K562 (cell line): Measurements from ENCODE around the gene LLGL2.

Source experiments
- CTCF ChIP-seq, 3 experiments: IDR thresholded peaks in 2 of 3; conservative IDR thresholded peaks in 1 of 3; 2 replicates each; pipeline ENCODE4 v1.5.1; 2011 to 2012; ENCODE audit warnings: low read length in 3 of 3, mild to moderate bottlenecking in 3 of 3, control low read depth in 2 of 3, improper control_type of control experiment in 1 of 3, inconsistent platforms in 1 of 3, low read depth in 1 of 3, mixed read lengths in 1 of 3, moderate library complexity in 1 of 3; ENCODE audit not compliant: insufficient read depth in 2 of 3
- HMG20A ChIP-seq: fragments of 450-650 bp; formaldehyde crosslinking; conservative IDR thresholded peaks from 2 replicates; pipeline ENCODE4 v1.4.0; 2020; ENCODE audit warnings: mild to moderate bottlenecking, mixed read lengths
- HNRNPUL1 ChIP-seq: fragments of 200-400 bp; formaldehyde crosslinking; IDR thresholded peaks from 2 replicates; pipeline ENCODE4 v1.6.1; 2017; ENCODE audit warnings: low read length
- MAX ChIP-seq: sonication (generic); formaldehyde crosslinking; IDR thresholded peaks from 2 replicates; pipeline ENCODE4 v1.9.0; 2022; ENCODE audit warnings: mild to moderate bottlenecking, missing genetic modification reagents
- SETDB1 ChIP-seq: IDR thresholded peaks from one replicate; pipeline ENCODE4 v1.6.1; 2012; ENCODE audit warnings: low read length, control low read depth, inconsistent platforms
- SPI1 ChIP-seq: IDR thresholded peaks from 2 replicates; pipeline ENCODE4 v1.6.1; 2011; ENCODE audit warnings: low read depth, low read length, control low read depth, borderline replicate concordance
- ZFP36 ChIP-seq: fragments of 150-350 bp; IDR thresholded peaks from 2 replicates; pipeline ENCODE4 v1.6.1; 2018; ENCODE audit warnings: low read length, low read depth; ENCODE audit not compliant: partially characterized antibody
- ZNF449 ChIP-seq: fragments of 250-450 bp; sonication (Bioruptor Pico); IDR thresholded peaks from 2 replicates; pipeline ENCODE4 v1.8.0; 2022; ENCODE audit warnings: moderate library complexity, mild to moderate bottlenecking, inconsistent platforms

- TF ChIP-seq SPI1 (no peak), HNRNPUL1 (no peak), ZFP36 (no peak), HMG20A (no peak), CTCF (IDR thresholded peaks at IDR 0.05 in 2 of 3, conservative IDR thresholded peaks at IDR 0.05 in 1 of 3; ENCODE audit: insufficient read depth in 2 of 3, low read depth in 1 of 3, low read length in 3 of 3) (no peak), ZNF449 (CRISPR knock-in tag) (no peak), MAX (CRISPR knock-in tag) (no peak), SETDB1 (no peak)
Measured at GRCh38 chr17:75575728-75576127, 50.2 kb downstream of the LLGL2 start.
